NAMALWA (cell line): ENCODE measurements around the gene TXNDC17.
A peak's percentile ranks its signal among the peaks of the same experiment; 100 is the strongest.
"Not testable (repeated sequence)": the region's sequence is repeated elsewhere in the genome, so short reads cannot be mapped to it uniquely, and the experiment has no call there.

Source experiments
- DNase-seq: peaks from one replicate; pipeline ENCODE4 v3.0.0-alpha.2; 2015; ENCODE audit warnings: low spot score

Gene TXNDC17

DNA sequence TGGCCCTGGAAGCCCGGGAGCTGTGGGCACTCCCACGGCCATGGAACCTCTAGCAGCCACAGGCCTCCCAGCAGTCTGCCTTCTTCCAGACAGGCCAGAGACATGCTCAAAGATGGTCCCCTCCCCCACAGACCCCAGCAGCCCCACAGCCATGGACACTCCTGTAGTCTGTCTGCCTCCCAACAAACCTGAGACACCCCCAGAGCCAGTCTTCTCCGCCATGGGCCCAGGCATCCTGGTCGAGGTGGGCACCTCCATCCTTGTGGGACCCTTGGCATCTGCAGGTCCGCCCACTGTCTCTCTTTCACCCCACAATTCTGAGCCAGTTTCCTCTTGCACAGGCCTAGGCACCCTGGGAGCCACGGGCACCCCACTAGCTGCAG, 3.4 kb upstream of the TXNDC17 start:
- DNase-seq, result no peak

- DNase-seq, result no peak
Observed at GRCh38 chr17:6638046-6638908, 2.6 kb upstream of the TXNDC17 start.

DNA sequence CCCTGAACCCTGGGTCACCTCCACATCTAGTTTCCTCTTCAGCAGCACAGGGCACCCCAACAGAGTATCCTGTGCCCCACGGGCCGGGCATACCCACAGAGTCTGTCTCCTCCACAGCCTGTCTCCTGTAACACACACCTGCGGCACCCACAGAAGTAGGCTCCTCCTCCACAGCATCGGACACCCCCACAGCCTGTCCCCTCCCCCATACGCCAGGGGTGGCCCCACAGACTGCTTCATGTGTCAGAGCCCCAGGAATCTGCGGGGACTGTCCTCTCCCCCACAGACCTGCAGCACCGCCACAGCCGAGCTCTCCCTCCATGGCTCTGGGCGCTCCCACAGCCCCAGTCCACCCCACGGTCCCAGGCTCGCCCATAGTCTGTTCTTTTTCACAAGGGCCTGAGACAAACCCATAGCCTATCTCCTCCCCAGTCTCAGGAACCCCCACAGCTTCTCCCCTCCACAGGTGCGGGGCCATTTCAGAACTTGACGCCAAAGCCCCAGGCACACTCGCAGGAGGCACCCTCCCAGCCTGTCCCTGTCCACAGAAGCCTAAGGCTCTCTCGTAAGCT, 1.8 kb upstream of the TXNDC17 start:
- peak; percentile 17 for DNase-seq

GRCh38 chr17:6639586-6640535, 999 bp upstream of the TXNDC17 start:
- DNase-seq, result peak; percentile 23

DNA sequence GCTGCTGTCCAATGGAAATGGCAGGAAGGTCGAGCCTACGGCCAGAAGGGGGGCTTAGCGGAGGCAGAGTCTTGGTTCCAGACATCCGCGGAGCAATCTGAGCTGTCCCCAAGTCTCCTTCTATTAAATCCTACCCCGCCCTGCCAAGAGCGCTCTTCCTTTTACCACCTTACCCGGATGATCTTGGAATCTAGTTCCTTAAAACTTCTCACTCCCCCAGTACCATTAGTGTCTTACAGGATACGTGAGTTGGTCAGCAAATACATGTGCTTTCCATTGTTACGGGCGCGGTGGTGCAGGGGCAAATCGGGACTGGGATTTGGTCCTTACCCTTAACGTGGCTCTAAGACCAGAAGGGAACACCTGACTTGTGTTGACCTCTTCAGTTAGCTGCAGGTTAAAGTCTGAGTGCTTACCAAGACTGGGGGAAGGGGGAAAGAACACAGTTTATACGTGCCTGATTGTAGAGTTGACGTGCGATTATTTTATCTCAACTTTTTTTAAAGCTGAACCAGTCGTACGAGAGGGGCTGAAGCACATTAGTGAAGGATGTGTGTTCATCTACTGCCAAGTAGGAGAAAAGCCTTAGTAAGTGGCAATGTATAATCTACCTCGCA, 495 bp downstream of the TXNDC17 start:
- peak; percentile 33 for DNase-seq

DNA sequence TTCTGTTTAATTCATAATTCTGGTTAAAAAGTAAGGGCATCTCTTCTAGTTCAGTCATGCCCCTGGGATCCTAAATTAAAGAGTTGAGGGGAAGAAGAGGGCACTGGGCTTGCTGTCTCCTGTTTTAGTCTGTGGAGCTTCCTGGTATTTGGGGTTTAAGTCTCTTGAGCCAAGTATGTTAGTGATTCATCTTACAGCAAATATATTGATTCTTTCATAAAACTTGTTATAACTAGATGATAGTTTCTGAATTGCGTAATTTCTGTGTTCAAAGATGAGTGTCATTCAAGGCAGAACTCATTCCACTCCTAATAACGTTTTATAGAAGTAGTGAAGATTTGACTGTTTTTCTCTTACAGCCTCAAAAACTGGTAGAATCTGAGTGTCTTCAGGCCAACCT, 1.7 kb downstream of the TXNDC17 start:
- no peak for DNase-seq

GRCh38 chr17:6643451-6644125, 2.7 kb downstream of the TXNDC17 start:
- no peak for DNase-seq

GRCh38 chr17:6648181-6648580, 7.3 kb downstream of the TXNDC17 start:
- peak; percentile 49 for DNase-seq

- peak; percentile 94 for DNase-seq
Observed at GRCh38 chr17:6651354-6651918, 10.6 kb downstream of the TXNDC17 start, which contains the start of the genes C17orf100 and MED31. C17orf100 (plus strand) TSS chr17:6651762; CDS start chr17:6651914, 152 bp downstream. MED31 (minus strand) TSS chr17:6651605; CDS start chr17:6651528, 77 bp downstream.

GRCh38 chr17:6651919-6652452, 11.1 kb downstream of the TXNDC17 start:
- DNase-seq, result no peak

DNA sequence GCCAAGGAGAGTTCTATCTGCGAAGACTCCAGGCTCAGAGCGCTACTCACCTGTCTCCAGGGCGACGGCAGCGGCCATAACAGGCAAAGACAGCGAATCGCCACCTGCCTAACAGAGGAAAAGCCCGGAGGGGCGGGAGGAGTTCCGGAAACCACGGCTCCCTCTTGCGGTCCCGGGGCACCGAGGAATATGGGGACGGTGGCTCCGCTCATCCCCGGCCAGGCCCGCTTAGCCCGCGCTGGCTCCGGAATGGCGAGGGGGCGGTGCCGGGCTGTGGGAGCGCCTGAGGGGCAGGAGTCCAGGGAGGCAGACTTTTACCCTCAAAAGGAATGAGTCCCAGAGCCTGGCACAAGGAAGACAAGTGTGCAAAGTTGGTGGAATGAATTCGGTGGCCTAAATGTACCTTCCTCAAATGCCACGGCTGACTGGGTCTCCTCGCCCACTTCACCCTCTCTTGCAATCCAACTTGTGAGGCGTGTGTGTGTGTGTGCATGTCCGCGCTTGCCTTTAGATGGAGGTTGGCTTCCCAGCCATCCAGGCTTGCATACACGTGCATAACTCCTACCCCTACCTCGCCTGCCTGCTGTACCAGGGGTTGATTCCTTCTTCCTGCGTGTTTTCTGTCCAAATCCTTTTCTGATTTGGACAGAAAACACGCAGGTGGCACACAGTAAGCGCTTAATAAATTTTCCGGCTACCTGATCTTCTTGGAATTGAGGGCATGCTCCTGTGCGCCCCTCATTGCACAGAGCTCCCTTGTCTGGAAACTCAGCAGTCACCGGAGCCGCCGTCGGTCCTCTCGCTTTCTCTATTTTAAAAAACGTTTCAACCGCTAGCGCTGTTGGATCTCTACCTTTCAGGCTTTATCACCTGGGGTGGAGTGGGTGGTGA, 14.2 kb downstream of the TXNDC17 start:
- DNase-seq, result no peak

GRCh38 chr17:6655732-6656361, 15.0 kb downstream of the TXNDC17 start:
- not testable (repeated sequence) for DNase-seq

DNA sequence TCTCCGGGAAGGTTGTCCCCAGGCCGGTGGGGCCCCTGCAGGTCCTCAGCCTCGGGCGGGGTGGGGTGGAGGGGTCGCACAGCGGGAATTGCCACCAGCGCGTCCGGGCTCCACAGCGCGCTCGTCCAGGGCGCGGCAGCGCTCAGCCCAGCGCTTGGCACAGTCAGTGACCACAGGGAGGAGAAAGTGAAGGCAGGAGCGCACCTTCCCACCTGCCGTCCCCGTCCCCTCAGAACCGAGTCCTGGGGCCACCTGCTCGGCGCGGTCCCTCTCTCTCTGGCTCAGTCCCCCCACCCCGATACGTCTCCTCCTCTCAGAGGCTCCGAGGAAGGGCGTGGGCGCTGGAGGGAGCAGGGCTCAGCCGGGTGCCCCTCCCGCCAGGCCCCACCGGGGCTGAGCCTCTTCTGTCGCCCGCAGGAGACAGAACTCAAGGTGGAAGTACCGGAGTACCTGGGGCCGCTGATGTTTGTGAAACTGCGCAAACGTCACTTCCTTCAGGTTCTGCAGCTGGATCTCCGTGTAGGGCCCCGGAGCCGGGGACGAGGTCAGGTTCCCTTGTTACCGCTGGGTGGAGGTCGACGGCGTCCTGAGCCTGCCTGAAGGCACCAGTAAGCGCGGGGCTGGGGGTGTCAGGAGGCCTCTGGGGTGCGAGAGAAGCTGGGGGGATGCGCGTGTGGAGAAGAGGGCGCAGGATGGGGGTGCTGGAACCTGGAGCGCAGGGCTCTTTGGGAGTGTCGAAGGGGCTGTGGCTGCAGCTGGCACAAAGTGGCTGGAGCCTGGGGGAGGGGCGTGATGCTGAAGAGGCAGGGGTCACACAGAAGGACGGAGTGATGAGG, 16.2 kb downstream of the TXNDC17 start:
- peak; percentile 47 for DNase-seq

- DNase-seq, result no peak
Observed at GRCh38 chr17:6657633-6658287, 16.9 kb downstream of the TXNDC17 start.

DNA sequence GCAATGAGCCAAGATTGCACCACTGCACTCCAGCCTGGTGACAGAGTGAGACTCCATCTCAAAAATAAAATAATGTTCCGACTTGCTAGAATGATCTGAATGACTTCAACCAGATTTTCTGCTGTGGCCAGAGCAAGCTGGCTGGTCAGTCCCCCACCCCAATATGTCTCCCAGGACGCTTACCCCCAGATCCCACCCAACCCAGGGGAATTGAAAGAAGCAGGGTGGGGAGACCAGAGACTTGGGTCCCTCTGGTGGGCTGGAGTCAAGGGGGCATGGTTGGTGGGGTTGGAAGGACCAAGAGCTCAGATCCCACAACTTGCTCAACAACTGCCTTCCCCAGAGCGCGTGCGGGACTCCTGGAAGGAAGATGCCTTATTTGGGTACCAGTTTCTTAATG, 17.6 kb downstream of the TXNDC17 start:
- not testable (repeated sequence) for DNase-seq

GRCh38 chr17:6660101-6660500, 19.2 kb downstream of the TXNDC17 start:
- no peak for DNase-seq

DNA sequence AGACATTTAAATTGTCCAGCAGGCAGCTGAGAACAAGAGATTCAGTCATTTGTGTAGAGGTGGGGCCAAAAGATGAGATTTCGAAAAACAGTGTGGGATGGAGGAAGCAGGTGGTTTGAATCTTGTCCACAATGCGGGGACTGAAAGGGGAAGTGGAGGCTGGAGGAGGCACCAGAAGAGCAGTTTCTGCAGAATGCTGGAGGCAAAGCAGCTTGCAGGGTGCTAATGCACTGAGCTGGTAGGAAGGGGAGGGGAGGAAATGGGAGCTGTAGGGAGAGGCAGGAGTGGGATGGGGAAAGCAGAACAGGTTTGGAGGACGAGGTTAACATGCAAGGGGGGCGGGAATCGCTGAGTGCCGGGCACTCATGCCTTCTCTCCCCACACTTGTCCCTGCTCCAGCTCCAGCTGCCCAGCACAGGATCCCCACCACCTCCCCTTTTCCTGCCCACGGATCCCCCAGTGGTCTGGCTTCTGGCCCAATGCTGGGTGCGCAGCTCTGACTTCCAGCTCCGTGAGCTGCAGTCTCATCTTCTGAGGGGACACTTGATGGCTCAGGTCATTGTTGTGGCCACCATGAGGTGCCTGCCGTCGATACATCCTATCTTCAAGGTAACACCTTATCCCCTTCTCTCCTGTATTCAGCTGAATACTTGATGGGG, 20.1 kb downstream of the TXNDC17 start:
- peak; percentile 49 for DNase-seq
